BLaER1 treated with 17β-estradiol and CSF1 and Interleukin-3, amounts not matched to agents 10 nM and 100 nM (cell line): Measurements from ENCODE around the gene NHS.
"Not testable (repeated sequence)": the region's sequence is repeated elsewhere in the genome, so short reads cannot be mapped to it uniquely, and the experiment has no call there.

Experiments used
- H3K27ac ChIP-seq, 11 experiments: shearing (Covaris generic); formaldehyde crosslinking; 2 replicates each; pipeline ENCODE4 v1.8.1; 2022
- H3K27me3 ChIP-seq, 11 experiments: shearing (Covaris generic); formaldehyde crosslinking; 2 replicates each; pipeline ENCODE4 v1.8.1; 2022
- H3K36me3 ChIP-seq, 11 experiments: shearing (Covaris generic); formaldehyde crosslinking; 2 replicates each; pipeline ENCODE4 v1.8.1; 2022
- H3K4me1 ChIP-seq, 10 experiments: shearing (Covaris generic); formaldehyde crosslinking; 2 replicates each; pipeline ENCODE4 v1.8.1; 2022
- H3K4me2 ChIP-seq, 11 experiments: shearing (Covaris generic); formaldehyde crosslinking; 2 replicates each; pipeline ENCODE4 v1.8.1; 2022
- H3K4me3 ChIP-seq, 10 experiments: shearing (Covaris generic); formaldehyde crosslinking; 2 replicates each; pipeline ENCODE4 v1.8.1; 2022
- H3K9ac ChIP-seq, 11 experiments: shearing (Covaris generic); formaldehyde crosslinking; 2 replicates each; pipeline ENCODE4 v1.8.1; 2022
- H3K9me3 ChIP-seq, 11 experiments: shearing (Covaris generic); formaldehyde crosslinking; replicated peaks in 1 of 11; 2 replicates each; pipeline ENCODE4 v1.8.1; 2022
- H4K20me1 ChIP-seq, 11 experiments: shearing (Covaris generic); formaldehyde crosslinking; 2 replicates each; pipeline ENCODE4 v1.8.1; 2022
- Cebpa-rat ChIP-seq, 11 experiments: shearing (Covaris generic); IDR thresholded peaks; 2 replicates each; pipeline ENCODE4 v1.8.1; 2022

The NHS gene

GRCh38 chrX:17501746-17502145, 126.7 kb downstream of the NHS start:
- H3K4me2 ChIP-seq: no peak overlapping the region
- TF ChIP-seq Cebpa-rat (IDR thresholded peaks at IDR 0.05): no peak
- no peaks in the 10 kb centered on the region for H3K4me1 ChIP-seq
- H3K27ac ChIP-seq: no peak overlapping the region
- no peaks in the 10 kb centered on the region for H4K20me1 ChIP-seq
- H3K9ac ChIP-seq: no peak overlapping the region
- no peaks in the 10 kb centered on the region for H3K36me3 ChIP-seq
- peaks cover 11 to 17% (median 13%) of the 10 kb centered on the region in 11 experiments for H3K9me3 ChIP-seq
- H3K27me3 ChIP-seq: peaks cover 90 to 98% (median 95%) of the 10 kb centered on the region in 11 experiments
- H3K4me3 ChIP-seq: no peak overlapping the region

DNA sequence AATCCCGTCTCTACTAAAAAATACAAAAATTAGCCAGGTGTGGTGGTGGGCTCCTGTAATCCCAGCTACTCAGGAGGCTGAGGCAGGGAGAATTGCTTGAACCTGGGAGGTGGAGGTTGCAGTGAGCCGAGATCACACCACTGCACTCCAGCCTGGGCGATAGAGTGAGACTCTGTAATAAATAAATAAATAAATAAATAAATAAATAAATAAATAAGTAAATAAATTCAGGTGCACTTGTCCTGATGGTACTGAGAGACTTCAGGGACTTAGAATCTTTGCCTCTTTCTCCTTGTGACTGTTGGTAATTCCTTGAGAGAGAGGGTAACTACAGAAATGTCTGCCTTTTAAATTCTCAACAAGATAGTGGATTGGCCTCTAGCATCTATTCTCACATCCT, 131.4 kb downstream of the NHS start:
- not testable (repeated sequence) for H3K4me2 ChIP-seq, H3K27ac ChIP-seq, H3K9ac ChIP-seq

GRCh38 chrX:17511556-17511955, 136.6 kb downstream of the NHS start:
- Histone ChIP-seq H3K36me3 (no peaks in the 10 kb centered on the region), H4K20me1 (no peaks in the 10 kb centered on the region), H3K27me3 (peaks cover 72 to 98% (median 94%) of the 10 kb centered on the region in 11 experiments), H3K4me3 (no peak overlapping the region), H3K9ac (no peak overlapping the region), H3K4me1 (no peaks in the 10 kb centered on the region), H3K27ac (no peak overlapping the region), H3K9me3 (peaks cover 13 to 28% (median 20%) of the 10 kb centered on the region in 11 experiments), H3K4me2 (no peak overlapping the region)
- TF ChIP-seq Cebpa-rat (IDR thresholded peaks at IDR 0.05): no peak

More for the DNA sequence above, 131.4 kb downstream of the NHS start:
- H3K4me1 ChIP-seq, H3K4me3 ChIP-seq, H3K36me3 ChIP-seq, H4K20me1 ChIP-seq: not testable (repeated sequence)
- Histone ChIP-seq H3K9me3 (peaks cover 23 to 35% (median 32%) of the 10 kb centered on the region in 11 experiments), H3K27me3 (peaks cover 64 to 96% (median 91%) of the 10 kb centered on the region in 11 experiments)

DNA sequence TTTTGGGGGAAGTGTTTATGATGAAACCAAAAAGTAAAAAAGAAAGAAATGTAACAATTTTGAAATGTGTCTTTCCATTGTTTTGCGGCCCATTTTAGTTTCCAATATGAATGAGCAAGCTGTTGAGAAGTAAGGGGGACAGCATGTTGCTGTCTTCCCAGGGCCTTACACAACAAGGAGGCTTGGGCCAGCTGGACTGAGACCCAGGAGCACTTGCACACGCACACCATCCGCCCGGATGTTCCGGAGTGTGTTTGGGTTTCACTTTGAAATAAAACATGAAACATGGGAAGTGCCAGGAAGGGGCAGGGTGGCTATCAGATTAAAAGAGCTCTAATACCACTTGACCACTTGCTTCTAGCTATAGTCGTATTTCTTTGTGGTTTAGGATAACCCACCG, 144.4 kb downstream of the NHS start:
- no peak overlapping the region for H3K4me2 ChIP-seq
- H3K9ac ChIP-seq: no peak overlapping the region
- no peak for TF ChIP-seq Cebpa-rat (IDR thresholded peaks at IDR 0.05)

GRCh38 chrX:17520016-17520615, 145.1 kb downstream of the NHS start:
- peaks cover 0 to 5% (median 0%) of the 10 kb centered on the region in 11 experiments; a peak in 2 of 22 replicates for H4K20me1 ChIP-seq

More for the DNA sequence above, 144.4 kb downstream of the NHS start:
- peaks cover 0 to 5% (median 0%) of the 10 kb centered on the region in 11 experiments; a peak in 2 of 22 replicates for H4K20me1 ChIP-seq
- H3K36me3 ChIP-seq: no peaks in the 10 kb centered on the region
- H3K4me1 ChIP-seq: peaks cover 0 to 16% (median 6%) of the 10 kb centered on the region in 10 experiments; a peak in 15 of 20 replicates
- H3K27ac ChIP-seq: no peak overlapping the region
- H3K9me3 ChIP-seq: peaks cover 0 to 16% (median 8%) of the 10 kb centered on the region in 11 experiments; a peak in 10 of 22 replicates
- no peak overlapping the region for H3K4me3 ChIP-seq
- peaks cover 96 to 99% (median 99%) of the 10 kb centered on the region in 11 experiments for H3K27me3 ChIP-seq

GRCh38 chrX:17521871-17522693, 147.1 kb downstream of the NHS start:
- Histone ChIP-seq H3K9me3 (peaks cover 0 to 14% (median 8%) of the 10 kb centered on the region in 11 experiments; a peak in 10 of 22 replicates), H3K36me3 (no peaks in the 10 kb centered on the region), H4K20me1 (peaks cover 0 to 5% (median 0%) of the 10 kb centered on the region in 11 experiments; a peak in 2 of 22 replicates), H3K4me1 (peaks cover 12 to 37% (median 16%) of the 10 kb centered on the region in 10 experiments), H3K9ac (no peak overlapping the region), H3K4me2 (peak overlapping the region in 10 of 11 experiments; percentile 25 to 77 (median 46); a peak in 16 of 22 replicates), H3K4me3 (no peak overlapping the region), H3K27me3 (peaks cover 97 to 100% (median 99%) of the 10 kb centered on the region in 11 experiments), H3K27ac (peak overlapping the region in 3 of 11 experiments; percentile 21 to 33 (median 31); a peak in 3 of 22 replicates)
- TF ChIP-seq Cebpa-rat (IDR thresholded peaks at IDR 0.05): no peak

More at GRCh38 chrX:17520016-17520615, 145.1 kb downstream of the NHS start:
- H3K27ac ChIP-seq: no peak overlapping the region
- peaks cover 0 to 22% (median 6%) of the 10 kb centered on the region in 10 experiments; a peak in 16 of 20 replicates for H3K4me1 ChIP-seq
- H3K4me2 ChIP-seq: no peak overlapping the region
- no peak for TF ChIP-seq Cebpa-rat (IDR thresholded peaks at IDR 0.05)
- H3K27me3 ChIP-seq: peaks cover 96 to 99% (median 99%) of the 10 kb centered on the region in 11 experiments
- H3K4me3 ChIP-seq: no peak overlapping the region
- no peak overlapping the region for H3K9ac ChIP-seq
- H3K9me3 ChIP-seq: peaks cover 0 to 16% (median 8%) of the 10 kb centered on the region in 11 experiments; a peak in 10 of 22 replicates
- H3K36me3 ChIP-seq: no peaks in the 10 kb centered on the region

- Histone ChIP-seq H3K4me1 (peaks cover 38 to 69% (median 45%) of the 10 kb centered on the region in 10 experiments), H3K27me3 (peaks cover 92 to 100% (median 99%) of the 10 kb centered on the region in 11 experiments), H3K9me3 (no peaks in the 10 kb centered on the region), H3K4me3 (no peak overlapping the region), H3K36me3 (no peaks in the 10 kb centered on the region), H3K9ac (no peak overlapping the region), H4K20me1 (peaks cover 0 to 5% (median 0%) of the 10 kb centered on the region in 11 experiments; a peak in 3 of 22 replicates), H3K4me2 (0 out of 22 replicates have a peak overlapping the region, but pooled peaks of 1 of the 11 experiments have one; percentile 6), H3K27ac (no peak overlapping the region)
- no peak for TF ChIP-seq Cebpa-rat (IDR thresholded peaks at IDR 0.05)
These were observed 150.3 kb downstream of the NHS start for GRCh38 chrX:17525266-17525665.

GRCh38 chrX:17525762-17526555, 151.0 kb downstream of the NHS start:
- Histone ChIP-seq H3K4me3 (no peak overlapping the region), H3K27me3 (peaks cover 92 to 100% (median 99%) of the 10 kb centered on the region in 11 experiments), H3K4me1 (peaks cover 38 to 75% (median 49%) of the 10 kb centered on the region in 10 experiments), H3K4me2 (peak overlapping the region in 9 of 11 experiments; percentile 64 to 90 (median 79); a peak in 10 of 22 replicates), H3K36me3 (no peaks in the 10 kb centered on the region), H3K27ac (peak overlapping the region in 3 of 11 experiments; percentile 84 to 91 (median 91); a peak in 4 of 22 replicates), H3K9me3 (no peaks in the 10 kb centered on the region), H3K9ac (no peak overlapping the region), H4K20me1 (peaks cover 0 to 5% (median 0%) of the 10 kb centered on the region in 11 experiments; a peak in 3 of 22 replicates)
- no peak for TF ChIP-seq Cebpa-rat (IDR thresholded peaks at IDR 0.05)
